Duodenal mucosa (tissue), 2 donors: Measurements from ENCODE around the gene RNASEH1.

ENCODE experiments used
- H3K27ac ChIP-seq: one replicate; pipeline ENCODE4 v1.7.0; 2013; ENCODE audit warnings: low read depth, low read length
- H3K27me3 ChIP-seq, 2 donors: one replicate each; pipeline ENCODE4 v1.7.0; 2013; ENCODE audit warnings: low read length in 2 of 2, control low read depth in 1 of 2; ENCODE audit not compliant: insufficient read depth in 2 of 2, control insufficient read depth in 1 of 2
- H3K36me3 ChIP-seq, 2 donors: one replicate each; pipeline ENCODE4 v1.7.0; 2013; ENCODE audit warnings: low read length in 2 of 2, control low read depth in 1 of 2; ENCODE audit not compliant: insufficient read depth in 2 of 2, control insufficient read depth in 1 of 2
- H3K4me1 ChIP-seq, 2 donors: one replicate each; pipeline ENCODE4 v1.7.0; 2013; ENCODE audit warnings: low read length in 2 of 2, control low read depth in 1 of 2; ENCODE audit not compliant: insufficient read depth in 2 of 2, control insufficient read depth in 1 of 2
- H3K4me3 ChIP-seq, 2 donors: one replicate each; pipeline ENCODE4 v1.7.0; 2013; ENCODE audit warnings: low read length in 2 of 2, low read depth in 1 of 2
- H3K9ac ChIP-seq, 2 donors: one replicate each; pipeline ENCODE4 v1.7.0; 2013; ENCODE audit warnings: low read length in 2 of 2, low read depth in 1 of 2
- H3K9me3 ChIP-seq, 2 donors: one replicate each; pipeline ENCODE4 v1.7.0; 2013; ENCODE audit warnings: low read length in 2 of 2, control low read depth in 1 of 2; ENCODE audit not compliant: control insufficient read depth in 1 of 2

The RNASEH1 gene

DNA sequence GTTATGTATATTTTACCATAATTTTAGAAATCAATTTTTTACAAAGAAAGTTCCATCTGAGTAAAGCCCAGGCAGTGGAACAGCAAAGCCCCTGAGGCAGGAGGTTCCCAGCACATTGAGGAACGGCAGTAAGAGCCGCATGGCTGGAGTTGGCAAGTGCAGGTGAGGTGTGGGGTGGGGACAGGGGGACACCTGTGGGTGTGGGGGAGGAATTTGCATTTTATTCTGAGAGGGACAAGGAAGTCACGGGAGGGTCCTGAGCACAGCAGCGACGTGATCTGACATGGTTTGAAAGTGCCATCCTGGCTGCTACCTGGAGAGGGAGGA lies 22.7 kb downstream of the RNASEH1 start:
- peaks cover 17% of the 10 kb centered on the region in 2 donors for H3K4me1 ChIP-seq
- peak overlapping the region; percentile 62 to 68 for H3K4me3 ChIP-seq
- H3K9ac ChIP-seq, result peak overlapping the region; percentile 69 to 77

DNA sequence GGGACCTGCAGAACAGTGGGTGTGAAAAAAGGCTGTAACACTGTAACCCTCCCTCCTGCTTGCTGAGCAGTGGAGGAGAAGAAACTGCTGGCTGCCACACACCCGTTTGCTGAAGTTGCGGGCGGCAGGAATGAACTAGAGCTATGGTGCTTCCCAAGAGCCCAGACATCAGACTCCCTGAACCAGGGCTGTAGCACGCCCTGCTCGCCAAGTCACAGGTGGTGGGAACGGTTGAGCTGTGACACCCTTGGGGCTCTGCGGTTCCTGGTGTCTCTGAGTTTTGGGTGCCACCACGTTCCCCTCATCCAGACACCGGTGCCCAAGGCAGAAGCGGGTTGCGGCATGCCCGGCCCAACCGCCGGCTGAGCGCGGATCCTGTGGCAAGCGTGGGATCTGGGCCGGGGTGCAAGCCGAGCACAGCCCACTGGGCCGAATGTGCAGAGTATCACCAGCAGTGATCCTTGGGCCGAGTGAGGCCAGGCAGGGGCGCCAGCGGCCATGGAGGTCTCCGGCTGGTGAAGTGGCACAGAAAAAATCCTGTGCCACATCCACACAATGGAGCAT lies 23.8 kb downstream of the RNASEH1 start:
- no peak overlapping the region for H3K9ac ChIP-seq
- no peak overlapping the region for H3K4me3 ChIP-seq
- H3K27me3 ChIP-seq, result no peaks in the 10 kb centered on the region
- H3K27ac ChIP-seq, result no peak overlapping the region
- peaks cover under 1% of the 10 kb centered on the region in 2 donors for H3K36me3 ChIP-seq
- H3K4me1 ChIP-seq, result peaks cover 17% of the 10 kb centered on the region in 2 donors
- no peaks in the 10 kb centered on the region for H3K9me3 ChIP-seq

More for the DNA sequence above, 22.7 kb downstream of the RNASEH1 start:
- no peaks in the 10 kb centered on the region for H3K9me3 ChIP-seq
- peaks cover 7 to 8% of the 10 kb centered on the region in 2 donors for H3K36me3 ChIP-seq
- no peaks in the 10 kb centered on the region for H3K27me3 ChIP-seq
- H3K27ac ChIP-seq, result peak overlapping the region; percentile 81

DNA sequence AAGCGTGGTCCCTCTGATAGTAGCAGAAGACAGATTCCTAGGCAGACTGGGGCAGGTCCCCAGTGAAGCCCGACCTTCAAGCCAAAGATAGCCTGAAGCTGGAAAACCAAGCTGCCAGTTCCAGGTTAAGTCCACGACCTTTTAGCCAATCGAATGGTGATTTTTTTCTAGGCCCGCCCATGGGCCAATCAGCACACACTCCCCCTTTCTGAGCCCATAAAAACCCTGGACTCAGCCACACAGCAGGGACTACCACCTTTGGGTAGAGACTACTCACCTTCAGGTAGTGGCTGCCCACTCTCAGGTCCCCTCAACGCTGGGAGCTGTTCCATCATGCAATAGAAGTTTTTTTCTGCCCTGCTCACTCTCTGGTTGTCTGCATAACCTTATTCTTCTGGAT lies 24.3 kb downstream of the RNASEH1 start:
- Histone ChIP-seq H3K4me1 (peaks cover 17% of the 10 kb centered on the region in 2 donors), H3K9ac (no peak overlapping the region), H3K4me3 (no peak overlapping the region), H3K36me3 (no peaks in the 10 kb centered on the region), H3K27me3 (no peaks in the 10 kb centered on the region), H3K27ac (no peak overlapping the region), H3K9me3 (no peaks in the 10 kb centered on the region)

DNA sequence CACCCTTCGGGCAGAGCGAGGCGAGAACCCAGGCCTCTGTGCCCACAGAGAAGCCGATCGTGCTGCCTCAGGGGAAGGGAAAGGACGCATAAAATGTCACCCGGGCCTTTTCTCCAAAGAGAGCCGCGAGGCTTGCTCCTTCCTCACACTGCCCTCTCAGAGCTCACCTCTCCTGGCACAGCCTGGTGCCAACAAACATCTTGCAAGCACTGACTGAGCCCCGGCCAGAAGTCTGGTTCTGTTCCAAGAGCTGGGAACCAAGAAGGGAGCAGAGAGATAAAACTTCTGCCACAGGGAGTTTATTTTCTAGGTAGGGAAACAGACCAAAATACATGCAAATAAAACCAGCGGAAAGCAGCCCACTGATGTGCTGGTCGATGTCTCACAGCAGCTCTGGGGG lies 25.2 kb downstream of the RNASEH1 start:
- no peak overlapping the region for H3K4me3 ChIP-seq
- H3K27ac ChIP-seq, result no peak overlapping the region
- H3K9me3 ChIP-seq, result no peaks in the 10 kb centered on the region
- peaks cover 17% of the 10 kb centered on the region in 2 donors for H3K4me1 ChIP-seq
- no peaks in the 10 kb centered on the region for H3K36me3 ChIP-seq
- H3K27me3 ChIP-seq, result no peaks in the 10 kb centered on the region
- H3K9ac ChIP-seq, result no peak overlapping the region

DNA sequence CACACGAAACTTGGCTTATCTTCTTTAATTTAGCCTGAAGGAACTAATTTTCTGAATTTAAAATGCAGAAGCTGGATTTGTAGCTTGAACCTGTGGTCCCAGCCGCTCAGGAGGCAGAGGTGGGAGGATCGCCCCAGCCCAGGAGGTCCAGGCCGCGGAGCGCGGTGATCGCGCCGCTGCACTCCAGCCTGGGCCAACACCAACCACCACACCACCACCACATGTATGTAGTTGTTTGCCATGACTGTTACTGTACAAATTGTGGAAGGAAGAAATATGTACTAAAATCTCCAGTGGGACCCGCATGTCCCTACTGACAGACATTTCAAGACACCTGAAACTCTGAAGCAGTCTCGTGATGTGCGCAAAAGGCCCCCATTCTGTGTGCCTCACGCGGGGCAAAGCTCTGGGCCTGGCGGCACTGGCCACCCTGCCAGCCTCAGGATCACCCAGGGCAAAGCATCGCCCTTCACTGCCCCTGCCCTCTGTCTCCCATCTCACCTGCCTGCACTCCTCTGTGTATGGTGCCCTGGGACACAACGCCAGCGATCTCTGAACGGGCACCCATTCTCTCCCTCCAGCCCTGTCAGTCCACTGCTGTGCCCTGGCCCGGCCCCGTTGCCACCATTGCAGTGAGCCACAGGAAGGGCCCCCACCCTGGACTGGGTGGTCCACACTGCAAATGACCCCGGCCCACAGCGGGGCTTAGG lies 28.7 kb downstream of the RNASEH1 start:
- Histone ChIP-seq H3K27me3 (no peaks in the 10 kb centered on the region), H3K36me3 (peaks cover 0 to 3% of the 10 kb centered on the region in 2 donors), H3K4me3 (no peak overlapping the region), H3K27ac (no peak overlapping the region), H3K9me3 (no peaks in the 10 kb centered on the region), H3K9ac (no peak overlapping the region), H3K4me1 (peaks cover 2 to 6% of the 10 kb centered on the region in 2 donors)

DNA sequence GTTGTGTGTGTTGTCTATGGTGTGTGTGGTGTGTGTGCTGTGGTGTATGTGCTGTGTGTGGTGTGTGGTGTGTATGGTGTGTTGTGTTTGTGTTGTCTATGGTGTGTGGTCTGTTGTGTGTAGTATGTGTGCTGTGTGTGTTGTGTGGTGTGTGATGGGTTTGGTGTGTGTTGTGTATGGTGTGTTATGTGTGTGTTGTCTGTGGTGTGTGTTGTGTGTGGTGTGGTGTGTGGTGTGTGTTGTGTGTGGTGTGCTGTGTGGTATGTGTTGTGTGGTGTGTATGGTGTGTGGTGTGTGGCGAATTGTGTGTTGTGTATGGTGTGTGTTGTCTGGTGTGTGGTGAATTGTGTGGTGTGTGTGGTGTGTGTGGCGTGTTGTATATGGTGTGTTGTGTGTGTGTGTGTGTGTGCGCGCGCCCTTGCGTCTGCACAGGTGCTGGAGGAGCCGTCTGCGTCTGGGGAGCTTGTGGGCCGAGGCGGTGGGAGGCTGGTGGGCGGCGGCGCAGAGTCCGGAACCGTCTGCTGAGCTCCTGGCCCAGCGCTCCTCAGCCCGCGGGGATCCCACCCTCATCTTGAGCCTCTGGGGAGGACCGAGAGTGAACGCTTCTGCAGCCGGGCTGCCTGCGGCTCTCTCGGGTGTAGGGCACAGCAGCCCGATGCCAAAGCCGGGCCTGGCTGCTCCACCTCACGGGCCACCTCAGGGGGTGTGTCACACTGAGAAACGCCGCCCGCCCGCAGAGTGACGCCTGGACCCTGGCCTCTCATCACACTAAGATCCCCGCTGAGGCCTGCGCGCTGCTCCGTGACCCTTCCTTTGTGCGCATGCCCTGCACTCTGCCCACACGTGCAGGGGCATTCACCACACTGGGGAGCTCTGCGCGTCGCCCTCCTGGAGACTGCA lies 30.0 kb downstream of the RNASEH1 start:
- H3K27ac ChIP-seq, result no peak overlapping the region
- H3K4me3 ChIP-seq, result no peak overlapping the region
- peaks cover 12 to 19% of the 10 kb centered on the region in 2 donors for H3K4me1 ChIP-seq
- H3K9ac ChIP-seq, result peak overlapping the region in 1 of 2 donors; percentile 6
- H3K27me3 ChIP-seq, result no peaks in the 10 kb centered on the region
- H3K36me3 ChIP-seq, result peaks cover 0 to 3% of the 10 kb centered on the region in 2 donors
- no peaks in the 10 kb centered on the region for H3K9me3 ChIP-seq

DNA sequence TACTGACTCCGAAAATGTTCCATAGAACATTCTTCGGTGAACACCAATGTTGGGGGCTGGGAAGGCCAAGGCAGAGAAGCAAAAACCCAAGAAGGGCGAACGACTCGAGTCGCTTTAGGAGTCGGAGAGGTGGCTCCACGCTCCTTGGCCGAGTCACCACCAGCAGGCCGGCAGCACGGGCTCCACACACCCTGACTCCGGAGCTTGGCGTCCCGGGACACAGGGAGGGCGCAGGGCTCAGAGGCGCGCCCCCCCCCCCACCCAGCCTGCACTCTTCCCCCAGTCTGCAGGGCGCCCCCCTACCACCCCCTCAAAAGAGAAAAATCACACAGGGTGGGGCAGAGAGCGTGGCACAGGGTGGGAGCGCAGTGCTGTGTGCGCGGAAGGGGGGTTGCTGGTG lies 31.3 kb downstream of the RNASEH1 start:
- Histone ChIP-seq H3K36me3 (peaks cover 0 to 3% of the 10 kb centered on the region in 2 donors), H3K4me3 (no peak overlapping the region), H3K27me3 (no peaks in the 10 kb centered on the region), H3K9ac (no peak overlapping the region), H3K4me1 (peaks cover 20 to 28% of the 10 kb centered on the region in 2 donors), H3K27ac (no peak overlapping the region), H3K9me3 (no peaks in the 10 kb centered on the region)

DNA sequence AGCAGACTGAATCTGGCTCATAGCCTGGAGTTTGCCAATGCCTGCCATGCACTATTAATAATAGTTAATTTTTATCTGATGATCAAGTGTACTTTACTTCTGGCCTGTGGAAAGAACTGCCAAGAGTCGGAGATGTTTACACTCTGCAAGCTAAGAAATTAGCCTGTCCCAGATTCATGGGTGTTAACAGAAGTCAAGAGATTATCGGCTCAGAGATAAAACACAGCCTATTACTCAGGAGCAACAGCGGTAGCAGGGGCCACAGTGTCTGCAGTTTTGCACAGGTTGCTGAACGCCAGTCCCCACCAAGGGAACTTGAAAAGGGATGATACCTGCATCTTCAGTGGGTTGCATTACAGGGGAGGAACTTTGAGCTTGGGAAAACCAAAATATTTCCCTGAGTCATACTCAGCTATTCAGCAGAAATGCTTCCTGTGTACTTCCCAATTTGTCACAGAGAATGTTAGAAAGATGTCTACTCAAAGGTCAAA lies 34.5 kb downstream of the RNASEH1 start:
- H3K9me3 ChIP-seq, result no peaks in the 10 kb centered on the region
- H3K27me3 ChIP-seq, result no peaks in the 10 kb centered on the region
- peaks cover 0 to 3% of the 10 kb centered on the region in 2 donors for H3K36me3 ChIP-seq
- H3K4me1 ChIP-seq, result peaks cover 35 to 40% of the 10 kb centered on the region in 2 donors
- H3K27ac ChIP-seq, result no peak overlapping the region
- H3K9ac ChIP-seq, result no peak overlapping the region
- peak overlapping the region; percentile 37 for H3K4me3 ChIP-seq

DNA sequence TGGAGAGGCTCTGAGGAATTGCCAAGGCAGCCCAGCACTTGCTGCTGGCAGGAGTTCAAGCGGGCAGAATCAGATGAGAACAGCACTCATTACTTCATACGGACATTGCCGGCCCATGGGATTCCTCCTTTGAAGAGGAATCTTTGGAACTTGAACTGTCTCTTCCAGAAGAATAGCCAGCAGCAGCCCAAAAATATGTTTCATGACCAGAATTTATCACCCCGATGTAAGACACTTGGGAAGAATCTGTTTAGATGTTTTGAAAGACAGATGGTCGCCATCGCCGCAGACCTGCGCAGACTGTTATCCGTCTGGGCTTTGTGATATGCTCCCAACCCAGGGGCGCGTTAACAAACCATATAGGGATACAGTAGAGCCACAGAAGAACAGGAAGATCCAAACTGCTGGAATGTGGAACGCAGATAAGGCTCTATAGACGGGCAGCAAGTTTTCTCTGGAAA lies 35.1 kb downstream of the RNASEH1 start:
- Histone ChIP-seq H3K4me3 (peak overlapping the region; percentile 37), H3K27me3 (no peaks in the 10 kb centered on the region), H3K27ac (no peak overlapping the region), H3K9ac (no peak overlapping the region), H3K36me3 (peaks cover 0 to 3% of the 10 kb centered on the region in 2 donors), H3K9me3 (no peaks in the 10 kb centered on the region), H3K4me1 (peaks cover 38 to 43% of the 10 kb centered on the region in 2 donors)

DNA sequence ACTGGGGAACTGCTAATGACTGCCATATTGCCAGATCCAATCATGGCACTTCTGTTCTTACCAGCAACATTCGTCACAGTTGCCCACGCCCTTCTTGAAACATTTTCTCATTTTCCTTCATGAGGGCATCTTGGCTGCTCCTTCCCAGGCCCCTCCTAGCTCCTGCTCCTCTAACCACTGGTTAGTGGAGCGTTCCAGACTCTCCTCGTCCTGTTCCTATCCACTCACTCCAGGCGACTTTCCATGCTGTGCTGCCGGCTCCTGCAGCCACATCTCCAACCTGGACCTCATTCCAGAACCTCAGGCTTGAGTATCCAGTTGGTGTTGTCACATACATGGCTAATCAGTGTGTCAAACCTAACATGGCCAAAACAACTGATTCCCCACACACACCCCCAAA lies 37.5 kb downstream of the RNASEH1 start:
- no peak overlapping the region for H3K27ac ChIP-seq
- no peak overlapping the region for H3K9ac ChIP-seq
- H3K4me3 ChIP-seq, result peak overlapping the region in 1 of 2 donors; percentile 86

More for the DNA sequence above, 37.5 kb downstream of the RNASEH1 start:
- H3K9me3 ChIP-seq, result no peaks in the 10 kb centered on the region
- H3K4me1 ChIP-seq, result peaks cover 39 to 45% of the 10 kb centered on the region in 2 donors
- peaks cover 0 to 6% of the 10 kb centered on the region in 2 donors for H3K36me3 ChIP-seq
- no peaks in the 10 kb centered on the region for H3K27me3 ChIP-seq
